ENCODE data around the gene PIGS. TPM values are rescaled to one million over a fixed set of nuclear protein-coding genes. Genes with fewer than 3 reads are reported as not detected.

The PIGS gene
- total and polyA plus RNA-seq, 9 of the 15 experiments (the other 6 are each of a cell fraction or from before 2014, with no cell fraction given): 47.5 to 138 (median 57.6) TPM

DNA sequence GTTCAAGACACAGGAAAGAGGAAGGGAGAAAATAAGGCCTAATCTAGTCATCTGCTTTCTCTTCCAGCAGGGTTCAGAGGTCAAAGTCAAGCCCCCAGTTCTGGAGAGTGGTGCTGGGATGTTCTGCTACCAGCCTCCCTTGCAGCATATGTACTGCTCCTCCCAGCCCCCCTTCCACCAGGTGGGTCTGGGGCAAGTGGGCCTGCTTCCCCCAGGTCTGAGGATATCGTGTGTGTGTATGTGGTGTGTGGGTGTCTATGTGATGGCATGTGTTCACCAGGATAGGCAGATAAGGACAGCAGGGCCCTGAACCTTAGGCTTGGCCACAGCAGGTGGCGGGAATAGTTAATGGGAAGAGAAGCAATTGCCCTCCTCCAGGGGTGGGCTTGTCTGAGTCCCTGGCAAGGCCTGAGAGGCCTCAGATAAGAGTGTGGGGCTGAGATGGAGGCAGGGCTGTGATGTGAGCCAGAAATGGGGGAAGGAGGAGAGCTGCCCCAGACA lies 44.1 kb downstream of the PIGS start (continued):
- TF ChIP-seq ZEB2 (IDR thresholded peaks at IDR 0.05): peak; percentile 84; the same call in 1 of the 2 replicates
- peak; percentile 82; the same call in 1 of the 2 replicates for TF ChIP-seq CBX5 (IDR thresholded peaks at IDR 0.05; ENCODE audit: borderline replicate concordance, low read depth)
- no peak for TF ChIP-seq CHD1 (IDR thresholded peaks at IDR 0.05; ENCODE audit: low read length)
- no peak for TF ChIP-seq TEAD2 (tag; IDR thresholded peaks at IDR 0.05)
- no peak for TF ChIP-seq RBM14 (IDR thresholded peaks at IDR 0.05; ENCODE audit: borderline replicate concordance, insufficient read depth, low read depth, low read length)
- no peak for TF ChIP-seq ZNF253 (CRISPR knock-in tag; conservative IDR thresholded peaks at IDR 0.05)
- no peak for TF ChIP-seq ZNF124 (CRISPR knock-in tag; IDR thresholded peaks at IDR 0.05)
- no peak for TF ChIP-seq IFI16 (CRISPR knock-in tag; IDR thresholded peaks at IDR 0.05)
- TF ChIP-seq MEF2A (IDR thresholded peaks at IDR 0.05; ENCODE audit: control insufficient read depth, low read depth, low read length): no peak
- no peak for TF ChIP-seq ZNF316 (IDR thresholded peaks at IDR 0.05)
- no peak for TF ChIP-seq SP2 (IDR thresholded peaks at IDR 0.05; ENCODE audit: extremely low read depth, low read depth, low read length, poor library complexity, severe bottlenecking)
- TF ChIP-seq NUFIP1 (IDR thresholded peaks at IDR 0.05; ENCODE audit: partially characterized antibody): no peak
- no peak for TF ChIP-seq PPARD (CRISPR knock-in tag; IDR thresholded peaks at IDR 0.05)
- no peak for TF ChIP-seq NR4A1 (CRISPR knock-in tag; IDR thresholded peaks at IDR 0.05)
- peak; percentile 96 for TF ChIP-seq NR4A1 (tag; IDR thresholded peaks at IDR 0.05)
- no peak for TF ChIP-seq TAF1 (IDR thresholded peaks at IDR 0.05; ENCODE audit: control insufficient read depth, extremely low read depth, insufficient read depth, low read length, severe bottlenecking)
- TF ChIP-seq, protein P1, sequence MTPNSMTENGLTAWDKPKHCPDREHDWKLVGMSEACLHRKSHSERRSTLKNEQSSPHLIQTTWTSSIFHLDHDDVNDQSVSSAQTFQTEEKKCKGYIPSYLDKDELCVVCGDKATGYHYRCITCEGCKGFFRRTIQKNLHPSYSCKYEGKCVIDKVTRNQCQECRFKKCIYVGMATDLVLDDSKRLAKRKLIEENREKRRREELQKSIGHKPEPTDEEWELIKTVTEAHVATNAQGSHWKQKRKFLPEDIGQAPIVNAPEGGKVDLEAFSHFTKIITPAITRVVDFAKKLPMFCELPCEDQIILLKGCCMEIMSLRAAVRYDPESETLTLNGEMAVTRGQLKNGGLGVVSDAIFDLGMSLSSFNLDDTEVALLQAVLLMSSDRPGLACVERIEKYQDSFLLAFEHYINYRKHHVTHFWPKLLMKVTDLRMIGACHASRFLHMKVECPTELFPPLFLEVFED (CRISPR knock-in tag; conservative IDR thresholded peaks at IDR 0.05): peak; percentile 92
- no peak for TF ChIP-seq SMC3 (conservative IDR thresholded peaks at IDR 0.05; ENCODE audit: insufficient read depth, low read depth, low read length)
- no peak for TF ChIP-seq ZNF76 (CRISPR knock-in tag; IDR thresholded peaks at IDR 0.05; ENCODE audit: borderline replicate concordance)
- no peak for TF ChIP-seq YBX1 (IDR thresholded peaks at IDR 0.05)
- TF ChIP-seq ZBTB8A (IDR thresholded peaks at IDR 0.05; ENCODE audit: partially characterized antibody): no peak
- TF ChIP-seq, protein P2, sequence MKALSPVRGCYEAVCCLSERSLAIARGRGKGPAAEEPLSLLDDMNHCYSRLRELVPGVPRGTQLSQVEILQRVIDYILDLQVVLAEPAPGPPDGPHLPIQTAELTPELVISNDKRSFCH (CRISPR knock-in tag; IDR thresholded peaks at IDR 0.05): no peak
- TF ChIP-seq, protein P2 (tag; IDR thresholded peaks at IDR 0.05): peak; percentile 84
- TF ChIP-seq CCNT2 (IDR thresholded peaks at IDR 0.05; ENCODE audit: borderline replicate concordance, extremely low read depth, insufficient read length, low read depth, low read length): peak; percentile 67
- no peak for TF ChIP-seq POLR2G (IDR thresholded peaks at IDR 0.05; ENCODE audit: low read depth, low read length)
